G401 (cell line): ENCODE measurements around the gene ATR. TPM values are rescaled to one million over a fixed set of nuclear protein-coding genes. Genes with fewer than 3 reads are reported as not detected.
A peak's percentile ranks its signal among the peaks of the same experiment; 100 is the strongest.
"Not testable (repeated sequence)": the region's sequence is repeated elsewhere in the genome, so short reads cannot be mapped to it uniquely, and the experiment has no call there.

ENCODE experiments used
- DNase-seq: peaks from one replicate; pipeline ENCODE4 v3.0.0-alpha.2; 2015; ENCODE audit warnings: low spot score
- in situ Hi-C: cut with HindIII; loops from 2 replicates; pipeline ENCODE4 v1.10.0; 2016; ENCODE audit warnings: low sequenced_read_pairs, mixed read lengths
- total RNA-seq: library from RNA; depleted of rRNA; stranded (reverse); fragments of >200 nt; shearing (Covaris generic); gene quantifications from 2 replicates; pipeline ENCODE4 v1.2.3, GENCODE V29; 2014; rRNA removed

The ATR gene
- total RNA-seq, result 7.7 and 26.1 TPM in 2 replicates

DNA sequence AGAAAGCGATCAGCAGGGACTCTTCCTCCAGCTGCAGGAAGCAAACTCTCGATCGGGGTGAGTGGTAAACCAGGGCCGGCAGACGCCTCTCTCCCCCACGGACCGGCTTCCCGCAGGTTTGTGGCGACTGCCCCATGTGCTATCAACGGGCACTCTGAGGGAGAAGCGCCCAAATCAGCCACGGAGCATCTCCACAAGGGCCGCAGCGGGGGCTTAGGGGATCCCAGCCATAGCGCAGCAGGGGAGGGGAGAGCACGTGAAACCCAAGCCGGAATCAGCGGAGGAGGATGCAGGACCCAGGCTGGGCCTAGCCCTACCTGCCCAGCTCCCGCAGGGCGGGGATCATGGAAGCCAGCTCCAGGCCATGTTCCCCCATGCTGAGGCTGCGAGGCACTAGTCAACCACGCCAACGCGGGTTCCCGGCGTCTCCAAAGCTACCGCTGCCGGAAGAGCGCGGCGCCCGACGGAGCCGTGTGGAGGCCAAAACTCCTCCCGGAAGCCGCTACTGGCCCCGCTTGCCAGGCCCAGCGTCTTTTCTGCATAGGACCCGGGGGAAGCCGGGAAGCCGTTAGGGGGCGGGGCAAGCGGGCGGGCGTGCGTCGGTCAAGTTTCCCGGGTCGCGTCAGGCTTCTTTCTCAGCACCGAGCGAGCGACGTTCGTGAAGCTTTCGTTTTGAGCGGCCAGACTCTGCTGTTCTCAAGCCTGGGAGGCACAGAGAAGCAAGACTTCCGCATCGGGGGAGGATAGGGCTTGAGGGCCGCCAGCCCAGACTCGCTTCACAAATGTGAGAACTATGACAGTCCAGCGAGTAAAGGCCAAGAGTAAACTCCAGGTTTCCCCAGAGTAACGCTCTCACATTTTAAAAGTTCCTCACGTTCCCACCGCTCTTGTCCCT lies at the start of gene ATR:
Gene ATR, minus strand, starts transcription at position 405 of the 895 bp plus-strand sequence. Its CDS starts 29 bp downstream, at position 376.
- in situ Hi-C loops, result loop anchor here (25.0 kb wide), 1 partner anchor 409 kb away; no protein-coding TSS in a partner anchor
- peak; percentile 93 for DNase-seq

DNA sequence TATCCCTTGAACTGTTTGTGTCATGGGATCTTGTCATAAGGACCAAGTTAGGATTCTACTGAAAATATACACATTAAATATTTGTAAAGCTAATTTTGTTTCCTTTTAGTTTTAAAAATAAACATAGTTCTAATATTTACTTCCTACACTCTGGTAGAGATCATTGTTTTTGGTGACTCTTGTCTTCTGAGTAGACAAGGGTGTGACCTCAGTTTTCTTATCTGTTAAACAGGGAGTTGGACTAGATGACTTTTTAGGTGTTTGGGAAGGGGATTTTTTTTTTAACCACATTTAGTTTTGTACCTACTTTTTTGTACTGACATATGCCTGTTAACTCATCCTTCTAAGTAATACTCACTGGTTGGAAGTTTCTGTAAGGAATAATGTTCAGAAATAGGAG lies 48.4 kb upstream of the ATR start:
- no peak for DNase-seq
- in situ Hi-C loops, result no loop called here

DNA sequence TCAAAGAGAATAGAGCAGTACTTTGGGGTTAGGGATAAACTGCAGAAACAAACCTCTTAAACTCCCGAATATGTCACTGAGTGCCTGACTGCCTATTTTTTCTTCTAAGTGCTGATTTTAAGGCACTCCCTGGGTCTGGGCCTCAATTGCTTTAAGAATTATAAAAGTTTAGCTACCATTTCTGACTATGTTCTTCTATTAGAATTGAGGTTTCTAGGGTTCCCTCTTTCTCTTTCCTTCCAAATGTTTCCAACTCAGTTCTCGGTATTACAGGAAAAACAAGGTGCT lies 46.6 kb upstream of the ATR start:
- no peak for DNase-seq
- in situ Hi-C loops, result no loop called here

DNA sequence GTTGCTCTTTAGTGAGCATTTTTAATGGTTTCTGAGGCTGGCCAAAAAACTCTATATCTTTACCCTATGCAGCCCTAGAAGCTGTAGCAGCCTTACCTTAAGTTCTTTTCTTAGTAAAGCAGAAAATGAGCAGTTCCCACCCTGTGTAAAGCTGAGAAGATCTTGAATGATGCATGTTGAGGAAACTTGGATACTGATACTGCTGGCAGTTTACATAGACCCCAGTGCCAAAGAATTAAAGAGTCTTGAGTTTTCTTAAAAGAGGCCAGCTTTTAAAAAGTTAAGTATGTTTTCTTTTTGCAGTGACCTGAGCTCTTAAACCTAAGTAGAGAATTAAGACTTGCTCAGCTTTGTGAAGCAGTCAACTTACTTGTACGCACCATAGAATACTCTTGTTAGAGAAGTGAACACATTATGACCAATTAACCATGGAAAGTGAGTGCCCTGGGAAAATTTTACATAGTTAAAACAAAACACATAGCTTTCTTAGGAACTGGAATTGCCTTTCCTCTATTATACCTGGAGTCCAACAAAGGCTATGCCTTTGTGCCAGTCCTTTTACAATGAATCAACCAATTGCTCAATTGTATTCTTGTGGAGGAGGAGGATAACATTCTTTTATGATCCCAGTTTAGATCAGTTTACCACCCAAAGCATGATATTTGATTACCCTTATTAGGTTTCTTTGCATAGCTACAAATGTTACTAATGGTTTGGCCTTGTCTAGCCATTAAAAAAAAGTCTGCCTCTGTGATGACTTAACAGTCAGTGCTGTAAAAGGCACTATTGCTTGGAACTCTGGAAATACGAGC lies 46.0 kb upstream of the ATR start:
- in situ Hi-C loops, result no loop called here
- DNase-seq, result no peak

DNA sequence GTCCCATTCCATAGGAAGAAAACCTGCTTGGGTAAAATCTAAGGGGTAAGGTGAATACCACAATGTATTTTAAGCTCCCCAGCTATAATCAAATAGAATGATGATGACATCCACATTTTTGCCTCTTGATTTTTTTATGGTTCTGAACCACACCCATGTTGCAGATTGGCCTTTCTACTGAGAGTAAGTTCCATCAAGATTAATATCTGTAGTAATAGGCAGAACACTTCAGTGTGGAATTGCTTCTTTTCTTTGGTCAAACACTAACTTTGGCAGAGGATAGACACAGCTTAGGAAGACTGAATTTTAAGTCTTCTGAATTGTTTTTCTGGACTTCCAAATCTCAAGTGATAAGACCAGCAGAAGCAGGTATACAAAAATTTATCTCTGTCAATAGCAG lies 44.7 kb upstream of the ATR start:
- in situ Hi-C loops, result no loop called here
- no peak for DNase-seq

DNA sequence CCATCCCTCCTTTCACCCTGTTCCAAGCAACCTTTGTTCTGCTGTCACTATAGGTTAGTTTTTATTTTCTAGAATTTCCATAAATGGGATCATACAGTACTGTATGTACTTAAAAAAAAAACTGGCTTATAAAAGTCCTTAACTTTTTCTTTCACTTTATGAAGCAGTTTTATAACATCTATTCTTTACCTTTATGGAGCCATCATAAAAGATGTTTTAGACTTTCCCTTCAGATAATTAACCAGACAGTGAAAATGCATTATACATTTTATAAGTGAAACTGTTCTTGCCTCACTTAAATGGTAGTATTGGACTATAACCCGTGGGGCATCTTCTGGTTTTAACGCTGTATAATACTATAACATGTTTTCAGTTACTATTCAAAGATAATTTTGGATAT lies 43.9 kb upstream of the ATR start:
- in situ Hi-C loops, result no loop called here

DNA sequence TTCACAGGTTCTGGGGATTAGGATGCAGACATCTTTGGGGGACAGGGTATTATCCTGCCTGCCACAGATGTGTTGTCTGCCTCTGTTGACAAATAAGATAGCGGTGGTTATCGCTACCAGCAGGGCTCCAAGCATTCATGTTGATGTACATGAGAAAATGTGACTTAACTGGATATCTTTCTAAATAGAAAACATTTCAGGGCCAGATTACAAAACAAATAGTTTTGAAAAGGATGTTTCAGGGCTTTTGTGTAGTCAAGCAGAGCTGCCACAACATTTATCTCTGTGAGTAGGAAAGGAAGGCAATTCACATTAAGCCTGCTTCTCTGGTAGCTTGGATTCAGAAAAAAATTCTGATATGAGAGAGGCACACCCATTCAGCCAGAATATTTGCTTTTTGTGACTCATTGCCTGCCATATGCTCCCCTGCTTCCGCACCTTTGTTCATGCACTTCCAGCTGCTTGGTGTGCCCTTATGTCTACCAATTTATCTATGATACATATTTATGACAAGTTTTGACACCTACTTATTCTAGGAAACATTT lies 40.5 kb upstream of the ATR start:
- DNase-seq, result no peak
- in situ Hi-C loops, result no loop called here

More for the DNA sequence above, 43.9 kb upstream of the ATR start:
- DNase-seq, result no peak

DNA sequence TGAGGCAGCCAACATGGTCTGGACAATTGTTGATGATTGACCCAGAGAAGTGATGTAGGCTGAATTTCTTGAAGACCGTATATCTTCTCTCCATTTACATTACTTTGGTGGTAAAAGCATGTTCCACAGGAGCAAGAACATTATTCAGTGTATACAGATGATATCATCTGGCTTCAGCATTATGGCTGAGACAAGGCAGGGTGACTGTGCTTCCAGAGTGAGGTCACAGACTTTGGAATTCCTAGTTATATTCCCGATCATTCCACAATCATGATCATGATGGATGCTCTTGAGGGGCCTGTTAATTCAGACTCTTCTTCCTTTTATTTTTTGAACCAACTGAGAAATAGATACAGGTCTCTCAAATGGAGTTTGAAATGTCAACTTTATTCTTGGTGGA lies 36.6 kb upstream of the ATR start:
- in situ Hi-C loops, result no loop called here
- DNase-seq, result no peak

DNA sequence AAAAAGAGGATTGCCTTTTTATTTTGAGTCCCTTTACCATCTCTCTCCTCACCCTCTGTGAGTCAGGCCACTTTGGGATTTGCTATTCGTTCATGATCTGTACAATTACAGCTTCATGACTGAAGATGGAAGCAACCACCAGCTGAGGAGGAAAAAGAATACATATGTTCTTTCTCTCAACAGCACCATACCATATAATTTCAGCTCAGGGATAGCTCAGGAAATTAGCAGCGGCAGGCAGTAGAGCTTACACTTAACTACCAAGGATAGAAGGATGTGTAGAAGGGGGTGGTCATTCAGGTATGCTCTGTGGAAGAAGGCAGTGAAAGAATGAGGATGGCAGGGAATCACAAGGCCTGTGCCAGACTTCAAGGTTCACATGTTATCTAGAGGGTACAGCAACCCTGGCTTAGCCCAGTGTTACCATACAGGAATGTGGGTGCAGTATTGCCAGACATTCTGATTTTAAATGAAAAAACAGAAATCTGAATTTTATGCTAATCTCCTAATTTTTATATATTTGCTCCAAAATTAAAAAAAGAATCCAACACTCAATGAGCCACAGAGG lies 35.6 kb upstream of the ATR start:
- DNase-seq, result no peak

DNA sequence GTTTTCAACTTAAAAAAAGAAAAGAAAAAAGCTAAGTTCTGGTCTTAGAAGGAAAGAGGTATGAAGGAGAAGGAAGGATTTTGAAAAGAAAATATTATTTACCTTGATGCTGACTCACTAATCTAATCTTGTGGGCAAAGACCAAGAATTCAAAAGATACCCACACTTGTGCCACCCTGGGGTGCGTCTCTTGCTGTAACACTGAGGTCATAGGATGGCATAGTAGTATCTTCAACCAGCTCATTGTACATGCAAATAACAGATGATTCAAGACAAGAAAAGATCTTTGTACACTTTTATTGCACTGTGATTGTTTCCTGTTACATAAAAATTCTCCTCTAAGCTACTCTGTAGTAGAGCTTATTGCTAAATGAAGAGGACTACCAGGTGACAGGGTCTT lies 35.0 kb upstream of the ATR start:
- DNase-seq, result no peak
- in situ Hi-C loops, result no loop called here

More for the DNA sequence above, 35.6 kb upstream of the ATR start:
- in situ Hi-C loops, result no loop called here

DNA sequence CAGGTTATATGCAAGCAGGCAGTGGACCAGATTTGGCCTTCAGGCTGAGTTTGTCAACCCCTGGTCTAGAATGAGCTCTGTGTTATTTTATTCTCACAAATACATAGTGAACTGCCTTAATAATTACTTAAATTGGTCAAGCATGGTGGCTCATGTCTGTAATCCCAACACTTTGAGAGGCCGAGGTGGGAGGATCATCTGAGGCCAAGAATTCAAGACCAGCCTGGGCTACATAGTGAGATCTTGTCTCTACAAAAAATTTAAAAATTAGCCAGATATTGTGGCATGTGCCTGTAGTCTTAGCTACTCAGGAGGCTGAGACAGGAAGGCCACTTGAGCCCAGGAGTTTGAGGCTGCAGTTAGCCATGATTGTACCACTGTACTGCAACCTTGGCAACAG lies 32.7 kb upstream of the ATR start:
- in situ Hi-C loops, result no loop called here
- DNase-seq, result no peak

DNA sequence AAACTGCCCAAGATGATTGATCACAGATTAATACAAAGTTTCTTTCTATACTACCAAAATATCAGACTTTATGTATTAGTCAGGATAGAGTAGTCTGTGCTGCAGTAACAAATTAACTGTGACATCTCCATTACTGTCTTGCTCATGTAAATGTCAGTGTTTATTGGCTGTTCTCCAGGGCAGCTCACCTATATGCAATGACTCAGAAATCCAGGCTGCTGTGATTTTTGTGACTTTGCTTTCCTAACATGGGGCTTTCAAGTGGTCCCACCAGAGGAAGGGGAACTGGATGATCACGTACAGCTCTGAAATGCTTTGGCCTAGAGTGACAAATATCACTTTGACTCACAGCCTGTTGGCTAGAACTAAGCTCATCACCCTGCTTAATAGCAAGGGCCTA lies 30.6 kb upstream of the ATR start:
- in situ Hi-C loops, result no loop called here
- DNase-seq, result no peak

DNA sequence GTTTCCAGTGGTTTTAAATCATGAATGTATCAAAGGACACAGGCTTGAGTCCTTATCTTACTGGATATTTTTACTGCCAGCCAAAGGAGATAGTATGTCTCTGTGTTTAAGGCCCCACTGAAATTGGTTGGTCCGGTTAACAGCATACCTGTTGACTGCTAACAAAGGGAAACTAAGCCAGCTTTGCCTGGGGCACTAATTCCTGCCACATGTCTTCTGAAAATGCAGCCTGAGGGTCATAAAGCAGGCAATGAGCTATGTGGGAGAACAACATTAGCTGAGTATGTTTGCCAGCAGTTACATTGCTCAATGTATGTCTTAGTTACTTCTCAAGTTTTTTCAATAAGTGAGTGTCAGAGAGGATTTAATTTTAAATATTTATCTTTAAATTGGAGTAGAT lies 30.1 kb upstream of the ATR start:
- DNase-seq, result no peak
- in situ Hi-C loops, result no loop called here

DNA sequence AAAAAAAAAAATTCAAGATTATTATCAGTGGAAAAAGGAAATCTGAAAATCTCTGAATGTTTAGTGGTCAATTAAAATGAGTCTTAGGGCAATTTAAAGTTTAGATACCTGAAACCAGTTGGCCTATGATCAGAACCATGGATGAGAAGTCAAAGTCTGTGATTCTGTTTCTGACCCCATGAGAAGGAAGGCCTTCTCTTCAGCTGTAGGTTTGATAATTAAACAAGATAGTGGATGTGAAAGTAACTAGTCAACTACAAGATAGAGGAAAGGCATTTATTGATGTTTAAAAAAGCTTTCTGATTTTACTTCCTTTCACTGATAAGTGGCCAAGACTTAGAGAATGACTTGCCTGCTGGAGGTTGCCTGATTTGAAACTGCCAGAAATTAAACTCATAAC lies 26.4 kb upstream of the ATR start:
- in situ Hi-C loops, result no loop called here

DNA sequence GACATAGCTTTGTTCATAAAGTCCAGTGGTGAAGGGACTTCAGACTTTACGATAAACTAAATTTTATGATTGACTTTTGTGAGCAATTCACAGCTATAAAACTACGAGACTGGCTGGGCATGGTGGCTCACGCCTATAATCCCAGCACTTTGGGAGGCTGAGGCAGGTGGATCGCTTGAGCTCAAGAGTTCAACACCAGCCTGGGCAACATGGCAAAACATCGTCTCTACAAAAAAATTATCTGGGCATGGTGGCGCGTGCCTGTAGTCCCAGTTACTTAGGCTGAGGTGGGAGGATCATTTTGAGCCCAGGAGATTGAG lies 24.8 kb upstream of the ATR start:
- DNase-seq, in situ Hi-C loops: not testable (repeated sequence)

More for the DNA sequence above, 26.4 kb upstream of the ATR start:
- DNase-seq, result no peak

DNA sequence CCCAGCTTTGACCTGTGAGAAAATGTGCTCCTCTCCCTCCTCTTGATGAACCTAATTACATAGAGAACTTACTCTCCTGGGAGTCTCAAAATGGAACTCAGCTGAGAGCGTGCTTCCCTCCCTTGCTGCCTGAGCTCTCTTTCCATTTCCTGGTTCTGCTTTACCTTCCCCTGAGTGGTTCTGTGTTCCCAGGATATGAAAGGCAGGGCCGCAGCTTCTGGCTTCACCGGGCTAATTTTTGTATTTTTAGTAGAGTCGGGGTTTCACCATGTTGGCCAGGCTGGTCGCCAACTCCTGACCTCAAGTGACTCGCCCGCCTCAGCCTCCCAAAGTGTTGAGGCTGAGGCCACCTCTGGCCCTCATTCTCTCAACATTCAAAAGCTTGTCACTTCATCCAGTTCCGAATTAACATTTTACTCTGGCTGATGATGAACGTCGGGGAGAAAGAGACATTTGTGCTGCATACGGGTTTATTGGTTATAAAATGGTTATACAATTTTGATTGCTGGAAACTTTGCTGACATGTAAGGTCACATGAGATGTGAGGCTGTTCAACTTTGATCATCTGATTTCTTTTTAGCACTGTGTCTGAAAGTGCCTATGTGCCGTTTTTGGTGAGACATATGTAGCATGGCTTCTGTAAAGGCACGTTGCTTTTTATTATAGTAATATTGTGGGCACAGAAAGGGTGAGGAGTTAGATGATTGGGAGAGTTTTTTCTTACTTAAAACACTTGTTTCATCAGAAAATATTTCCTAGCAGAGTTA lies 24.3 kb upstream of the ATR start:
- in situ Hi-C loops, result no loop called here
- no peak for DNase-seq

DNA sequence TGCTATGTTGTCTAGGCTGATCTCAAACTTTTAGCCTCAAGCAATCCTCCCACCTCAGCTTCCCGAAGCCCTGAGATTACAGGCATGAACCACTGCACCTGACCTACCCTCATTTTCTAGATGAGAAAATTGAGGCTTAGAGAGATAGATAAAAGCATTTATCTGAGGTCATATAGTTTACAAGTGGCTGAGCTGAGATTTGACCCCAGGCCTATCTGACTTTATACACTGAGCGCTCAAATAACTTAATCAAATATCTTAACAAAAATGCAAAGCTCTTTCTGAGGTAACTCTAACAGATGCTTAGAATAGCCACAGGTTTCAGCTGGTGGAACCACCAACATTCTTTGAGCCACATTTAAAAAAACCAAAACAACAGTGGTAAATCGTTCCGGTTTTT lies 23.2 kb upstream of the ATR start:
- in situ Hi-C loops, result no loop called here
- DNase-seq, result no peak

DNA sequence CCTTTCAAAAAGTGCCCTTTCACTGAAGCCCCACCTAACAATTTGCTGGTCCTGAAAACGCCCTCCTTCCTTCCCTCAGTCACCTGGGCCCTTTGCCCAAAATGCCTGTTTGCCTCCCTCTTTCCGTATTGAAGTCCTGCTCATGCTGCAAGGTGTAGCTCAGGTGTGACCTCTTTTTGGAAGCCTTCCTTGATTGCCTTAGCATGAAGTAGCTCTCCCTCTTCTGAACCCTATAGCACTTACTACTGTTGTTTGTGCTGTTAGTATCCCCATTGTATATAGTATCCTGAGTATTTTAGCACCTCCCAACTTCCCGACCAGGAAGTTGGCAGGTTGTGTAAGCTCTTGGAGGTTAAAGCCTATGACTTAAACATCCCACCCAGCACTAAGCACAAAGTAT lies 19.4 kb upstream of the ATR start:
- DNase-seq, result no peak
- in situ Hi-C loops, result loop anchor here (25.0 kb wide), 1 partner anchor 389 kb away; no protein-coding TSS in a partner anchor

DNA sequence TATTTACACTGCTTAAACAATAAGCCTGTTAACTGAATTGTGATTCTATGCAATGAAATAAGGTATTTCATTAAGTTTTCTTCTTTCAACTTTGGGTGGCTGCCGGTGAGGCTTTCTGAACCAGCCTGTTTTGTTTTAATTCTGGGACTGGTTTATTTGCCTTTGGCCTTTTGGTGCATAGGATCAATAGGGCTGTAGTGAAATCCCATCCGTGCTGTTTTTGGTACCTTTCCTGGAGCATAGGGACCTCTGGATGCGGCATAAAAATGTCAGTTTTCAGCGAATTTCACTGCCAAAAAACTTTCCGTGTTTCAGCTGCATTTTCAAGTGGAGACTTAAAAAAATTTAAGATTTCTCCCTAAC lies 18.2 kb upstream of the ATR start:
- in situ Hi-C loops, result loop anchor here (25.0 kb wide), 1 partner anchor 391 kb away; no protein-coding TSS in a partner anchor
- DNase-seq, result no peak
